Measurements from ENCODE around the gene PDGFRB.

The PDGFRB gene

DNA sequence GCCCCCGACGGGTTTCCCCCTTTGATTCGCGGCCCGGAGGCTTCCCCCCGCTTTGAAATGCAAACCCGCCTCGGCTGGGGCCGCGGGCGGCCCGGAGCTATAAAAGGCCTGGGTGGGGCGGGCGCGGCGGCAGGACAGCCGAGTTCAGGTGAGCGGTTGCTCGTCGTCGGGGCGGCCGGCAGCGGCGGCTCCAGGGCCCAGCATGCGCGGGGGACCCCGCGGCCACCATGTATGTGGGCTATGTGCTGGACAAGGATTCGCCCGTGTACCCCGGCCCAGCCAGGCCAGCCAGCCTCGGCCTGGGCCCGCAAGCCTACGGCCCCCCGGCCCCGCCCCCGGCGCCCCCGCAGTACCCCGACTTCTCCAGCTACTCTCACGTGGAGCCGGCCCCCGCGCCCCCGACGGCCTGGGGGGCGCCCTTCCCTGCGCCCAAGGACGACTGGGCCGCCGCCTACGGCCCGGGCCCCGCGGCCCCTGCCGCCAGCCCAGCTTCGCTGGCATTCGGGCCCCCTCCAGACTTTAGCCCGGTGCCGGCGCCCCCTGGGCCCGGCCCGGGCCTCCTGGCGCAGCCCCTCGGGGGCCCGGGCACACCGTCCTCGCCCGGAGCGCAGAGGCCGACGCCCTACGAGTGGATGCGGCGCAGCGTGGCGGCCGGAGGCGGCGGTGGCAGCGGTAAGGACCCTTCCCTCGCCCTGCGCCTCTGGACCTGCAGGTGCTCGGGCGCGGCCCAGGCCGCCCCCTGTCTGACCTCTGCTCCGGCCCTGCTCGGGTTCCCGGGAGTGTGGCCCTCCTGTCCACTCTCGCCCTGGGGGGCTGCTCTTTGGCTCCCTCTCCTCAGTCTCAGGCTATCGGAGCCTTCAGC lies 11.2 kb upstream of the PDGFRB start, which contains the start of gene CDX1:
Gene CDX1, plus strand, starts transcription at position 129 of the 862 bp plus-strand sequence. Its CDS starts 99 bp downstream, at position 228.
- no peaks in the 10 kb centered on the region for H3K27me3 ChIP-seq (ENCODE audit: insufficient read depth, low read depth)
- H2AFZ ChIP-seq (ENCODE audit: low read depth), result no peak within 1 kb of the TSS
- no peaks in the 10 kb centered on the region for H3K79me2 ChIP-seq (ENCODE audit: insufficient read depth, low read depth)
- TF ChIP-seq, protein P1, sequence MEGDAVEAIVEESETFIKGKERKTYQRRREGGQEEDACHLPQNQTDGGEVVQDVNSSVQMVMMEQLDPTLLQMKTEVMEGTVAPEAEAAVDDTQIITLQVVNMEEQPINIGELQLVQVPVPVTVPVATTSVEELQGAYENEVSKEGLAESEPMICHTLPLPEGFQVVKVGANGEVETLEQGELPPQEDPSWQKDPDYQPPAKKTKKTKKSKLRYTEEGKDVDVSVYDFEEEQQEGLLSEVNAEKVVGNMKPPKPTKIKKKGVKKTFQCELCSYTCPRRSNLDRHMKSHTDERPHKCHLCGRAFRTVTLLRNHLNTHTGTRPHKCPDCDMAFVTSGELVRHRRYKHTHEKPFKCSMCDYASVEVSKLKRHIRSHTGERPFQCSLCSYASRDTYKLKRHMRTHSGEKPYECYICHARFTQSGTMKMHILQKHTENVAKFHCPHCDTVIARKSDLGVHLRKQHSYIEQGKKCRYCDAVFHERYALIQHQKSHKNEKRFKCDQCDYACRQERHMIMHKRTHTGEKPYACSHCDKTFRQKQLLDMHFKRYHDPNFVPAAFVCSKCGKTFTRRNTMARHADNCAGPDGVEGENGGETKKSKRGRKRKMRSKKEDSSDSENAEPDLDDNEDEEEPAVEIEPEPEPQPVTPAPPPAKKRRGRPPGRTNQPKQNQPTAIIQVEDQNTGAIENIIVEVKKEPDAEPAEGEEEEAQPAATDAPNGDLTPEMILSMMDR (conservative IDR thresholded peaks at IDR 0.05; ENCODE audit: low read depth, low read length), result no peak
- no peaks in the 10 kb centered on the region for H3K36me3 ChIP-seq (ENCODE audit: insufficient read depth)
- H3K27ac ChIP-seq, result no peak within 1 kb of the TSS
- no peak within 1 kb of the TSS for H3K4me3 ChIP-seq (IDR thresholded peaks at IDR 0.05; ENCODE audit: insufficient read depth, low read depth, low read length)
- H3K9ac ChIP-seq, result no peak within 1 kb of the TSS
- H4K20me1 ChIP-seq (ENCODE audit: insufficient read depth), result no peaks in the 10 kb centered on the region
- peaks cover 14% of the 10 kb centered on the region for H3K4me1 ChIP-seq (ENCODE audit: low read depth, poor library complexity, severe bottlenecking)
- H3K4me2 ChIP-seq, result no peak within 1 kb of the TSS

DNA sequence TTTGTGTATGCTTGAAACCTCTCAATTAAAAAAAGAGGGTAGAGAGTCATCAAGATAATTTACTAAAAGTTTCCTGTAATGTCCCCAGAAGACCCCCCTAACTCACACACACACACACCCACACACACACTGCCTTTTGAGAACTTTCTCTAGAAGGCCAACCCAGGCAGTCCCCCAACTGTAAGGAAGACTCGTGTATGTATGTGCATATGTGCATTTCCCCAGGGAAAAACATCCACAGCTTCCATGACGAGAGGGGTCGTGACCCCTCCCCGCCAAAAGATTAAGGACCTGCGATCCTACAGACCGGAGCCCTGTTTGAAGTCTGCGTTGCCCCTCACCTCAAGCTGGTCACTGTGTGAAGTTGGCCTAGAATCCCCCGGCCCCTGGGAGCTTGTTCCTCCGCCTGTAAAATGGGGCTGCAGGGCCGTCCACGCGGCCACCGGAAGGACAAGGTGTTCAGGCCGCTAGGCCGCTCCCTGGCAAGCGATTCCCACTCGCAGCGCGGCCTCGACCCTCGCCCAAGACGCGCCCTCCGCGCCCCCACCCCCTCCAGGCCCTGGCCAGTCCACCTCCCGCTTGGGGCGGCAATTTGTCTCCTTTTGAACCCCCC lies 10.5 kb upstream of the PDGFRB start:
- Histone ChIP-seq H3K36me3 (ENCODE audit: insufficient read depth) (no peaks in the 10 kb centered on the region), H3K4me1 (ENCODE audit: low read depth, poor library complexity, severe bottlenecking) (peaks cover 14% of the 10 kb centered on the region), H3K79me2 (ENCODE audit: insufficient read depth, low read depth) (no peaks in the 10 kb centered on the region), H4K20me1 (ENCODE audit: insufficient read depth) (no peaks in the 10 kb centered on the region), H3K4me2 (no peak overlapping the region), H3K27ac (no peak overlapping the region), H3K9ac (no peak overlapping the region), H2AFZ (ENCODE audit: low read depth) (no peak overlapping the region), H3K27me3 (ENCODE audit: insufficient read depth, low read depth) (no peaks in the 10 kb centered on the region), H3K4me3 (IDR thresholded peaks at IDR 0.05; ENCODE audit: insufficient read depth, low read depth, low read length) (no peak overlapping the region)
- TF ChIP-seq, protein P1 (conservative IDR thresholded peaks at IDR 0.05; ENCODE audit: low read depth, low read length), result no peak

DNA sequence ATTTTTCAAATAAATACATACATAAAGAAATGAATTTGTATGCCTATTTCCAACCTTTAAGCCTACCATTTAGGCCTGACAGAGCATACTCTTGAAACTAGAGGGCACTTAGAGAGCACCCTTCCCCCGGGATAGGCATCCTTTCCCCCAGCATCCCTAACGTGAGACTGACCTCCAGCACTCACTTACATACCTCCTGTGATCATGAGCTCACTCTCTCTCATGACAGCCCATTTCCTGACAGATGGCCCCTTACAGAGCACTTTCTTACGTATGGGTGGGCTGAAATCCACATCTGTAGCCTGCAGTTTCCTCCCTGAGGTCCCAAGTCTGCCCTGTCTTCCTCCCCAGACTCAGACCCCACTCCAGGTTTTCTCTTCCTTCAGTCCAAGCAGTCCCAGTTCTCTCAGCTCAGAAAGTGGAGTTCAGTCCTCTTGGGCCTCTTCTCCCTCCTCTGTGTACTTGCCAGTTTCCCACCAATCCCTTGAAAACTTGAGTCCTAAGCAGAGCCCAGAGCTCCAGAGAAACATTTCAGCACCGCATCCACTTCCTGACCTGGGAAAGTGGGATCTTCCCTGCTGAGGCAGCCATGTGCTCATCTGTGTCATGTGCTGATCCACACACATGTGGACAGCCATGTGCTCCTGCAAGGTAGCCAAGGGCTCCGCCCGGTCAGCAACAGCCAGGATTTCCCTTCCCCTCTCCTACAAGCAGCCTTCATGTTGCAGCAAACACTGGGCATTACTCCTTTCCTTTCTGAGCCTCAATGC lies 8.8 kb upstream of the PDGFRB start:
- TF ChIP-seq, protein P1 (conservative IDR thresholded peaks at IDR 0.05; ENCODE audit: low read depth, low read length), result no peak
- no peaks in the 10 kb centered on the region for H3K27me3 ChIP-seq (ENCODE audit: insufficient read depth, low read depth)
- H3K36me3 ChIP-seq (ENCODE audit: insufficient read depth), result no peaks in the 10 kb centered on the region
- H4K20me1 ChIP-seq (ENCODE audit: insufficient read depth), result no peaks in the 10 kb centered on the region
- no peak overlapping the region for H3K4me3 ChIP-seq (IDR thresholded peaks at IDR 0.05; ENCODE audit: insufficient read depth, low read depth, low read length)
- H3K27ac ChIP-seq, result no peak overlapping the region
- H3K79me2 ChIP-seq (ENCODE audit: insufficient read depth, low read depth), result no peaks in the 10 kb centered on the region
- no peak overlapping the region for H3K4me2 ChIP-seq
- H3K9ac ChIP-seq, result no peak overlapping the region
- peaks cover 14% of the 10 kb centered on the region for H3K4me1 ChIP-seq (ENCODE audit: low read depth, poor library complexity, severe bottlenecking)
- H2AFZ ChIP-seq (ENCODE audit: low read depth), result no peak overlapping the region

DNA sequence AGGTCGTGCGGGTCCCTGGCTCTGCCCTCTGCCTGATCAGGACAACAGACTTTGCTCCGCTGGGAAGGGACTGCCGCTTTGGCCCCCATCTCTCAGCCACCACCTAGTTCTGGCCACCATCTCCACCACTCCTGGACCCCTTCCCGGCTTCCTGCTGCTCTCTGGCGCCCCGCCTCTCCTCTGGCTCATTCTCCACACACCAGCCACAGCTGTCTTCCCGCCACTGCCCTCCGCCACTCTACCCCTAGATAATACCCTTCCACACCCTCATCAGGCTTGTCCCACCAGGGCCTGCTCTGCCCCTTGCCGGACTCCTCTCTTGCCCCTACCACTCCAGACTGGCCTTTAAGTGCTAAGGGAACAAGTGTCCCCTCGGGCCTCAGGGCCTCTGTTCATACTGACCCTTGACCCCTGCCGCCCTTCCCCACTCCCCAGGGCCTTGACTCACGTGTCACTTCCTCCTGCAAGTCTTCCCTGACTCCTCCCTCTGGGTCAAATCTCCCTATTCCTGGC lies 8.0 kb upstream of the PDGFRB start:
- peaks cover 10% of the 10 kb centered on the region for H3K4me1 ChIP-seq (ENCODE audit: low read depth, poor library complexity, severe bottlenecking)
- H3K4me2 ChIP-seq, result no peak overlapping the region
- H4K20me1 ChIP-seq (ENCODE audit: insufficient read depth), result no peaks in the 10 kb centered on the region
- no peaks in the 10 kb centered on the region for H3K36me3 ChIP-seq (ENCODE audit: insufficient read depth)
- H3K4me3 ChIP-seq (IDR thresholded peaks at IDR 0.05; ENCODE audit: insufficient read depth, low read depth, low read length), result no peak overlapping the region
- H3K79me2 ChIP-seq (ENCODE audit: insufficient read depth, low read depth), result no peaks in the 10 kb centered on the region
- no peak overlapping the region for H3K9ac ChIP-seq
- no peak overlapping the region for H2AFZ ChIP-seq (ENCODE audit: low read depth)
- no peak overlapping the region for H3K27ac ChIP-seq
- TF ChIP-seq, protein P1 (conservative IDR thresholded peaks at IDR 0.05; ENCODE audit: low read depth, low read length), result no peak
- no peaks in the 10 kb centered on the region for H3K27me3 ChIP-seq (ENCODE audit: insufficient read depth, low read depth)
